GM12878 (cell line): ENCODE data around the gene CIROP. TPM values are rescaled to one million over a fixed set of nuclear protein-coding genes. Genes with fewer than 3 reads are reported as not detected.

Source experiments
- ESRRA ChIP-seq: IDR thresholded peaks from 2 replicates; pipeline ENCODE4 v1.6.1; 2012; ENCODE audit warnings: mild to moderate bottlenecking, low read length, improper control_type of control experiment
- LARP7 ChIP-seq: fragments of 450-650 bp; IDR thresholded peaks from 2 replicates; pipeline ENCODE4 v1.6.1; 2017; ENCODE audit warnings: mild to moderate bottlenecking
- RAD21 ChIP-seq: IDR thresholded peaks from 2 replicates; pipeline ENCODE4 v1.6.1; 2011; ENCODE audit warnings: mild to moderate bottlenecking, low read depth, low read length, moderate library complexity; ENCODE audit not compliant: insufficient read depth
- SP1 ChIP-seq: IDR thresholded peaks from one replicate; pipeline ENCODE4 v1.6.1; 2011; ENCODE audit warnings: low read depth, low read length
- polyA plus RNA-seq, 11 experiments: library from polyadenylated mRNA; depleted of rRNA in 4 of 11; unstranded in 6 of 11; stranded (reverse) in 5 of 11; fragments of >200 nt; fragmentation: Nextera tagmentation in 4 of 11; fragmentation: Illumina TruSeq in 1 of 11; extraction: Ambion mirVana in 4 of 11; extraction: Trizol in 1 of 11; gene quantifications; 1 replicate in 1 of 11; 2 replicates in 10 of 11; pipeline versions ENCODE4 v1.2.1 to v1.2.3, GENCODE V29; 2011 to 2016; ENCODE audit warnings: inconsistent platforms in 2 of 11, missing spikeins in 2 of 11, low read depth in 1 of 11
- total RNA-seq, 4 experiments: library from RNA; depleted of rRNA in 3 of 4; stranded (reverse); fragments of >200 nt in 3 of 4; fragmentation: Illumina TruSeq in 1 of 4; extraction: Trizol in 1 of 4; gene quantifications; 2 replicates each; pipeline versions ENCODE4 v1.2.1 to v1.2.3, GENCODE V29; 2013 to 2021
- TF ChIP-seq, protein P1 (sequence below): fragments of 450-650 bp; IDR thresholded peaks from 2 replicates; pipeline ENCODE4 v1.6.1; 2017; ENCODE audit warnings: mild to moderate bottlenecking, moderate library complexity
- TF ChIP-seq, protein P2 (sequence below): IDR thresholded peaks from 2 replicates; pipeline ENCODE4 v1.6.1; 2011; ENCODE audit warnings: mild to moderate bottlenecking, low read depth, low read length, moderate library complexity; ENCODE audit not compliant: insufficient replicate concordance

The CIROP gene
- total and polyA plus RNA-seq, 10 of the 15 experiments (the other 5 are each of a cell fraction or from before 2014, with no cell fraction given), result not detected

DNA sequence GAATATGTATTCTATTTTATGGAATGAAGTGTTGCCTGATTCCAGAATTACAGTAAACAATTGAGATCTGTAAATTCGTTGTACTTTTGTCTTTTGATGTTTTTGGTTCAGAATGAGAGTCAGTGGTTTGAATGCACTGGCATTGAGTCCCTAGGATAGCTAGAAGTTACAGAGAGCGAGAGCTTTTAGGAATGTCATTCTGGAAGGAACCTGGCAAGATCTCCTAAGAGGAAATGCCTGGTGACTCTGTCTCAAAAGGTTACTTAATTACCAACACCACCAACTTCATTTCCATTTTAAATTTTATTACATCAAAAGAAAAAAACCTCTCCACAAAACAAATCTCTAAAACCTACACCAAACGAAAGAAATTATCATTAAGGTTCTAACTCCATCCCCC lies 20.2 kb upstream of the CIROP start (continued):
- TF ChIP-seq, protein P1, sequence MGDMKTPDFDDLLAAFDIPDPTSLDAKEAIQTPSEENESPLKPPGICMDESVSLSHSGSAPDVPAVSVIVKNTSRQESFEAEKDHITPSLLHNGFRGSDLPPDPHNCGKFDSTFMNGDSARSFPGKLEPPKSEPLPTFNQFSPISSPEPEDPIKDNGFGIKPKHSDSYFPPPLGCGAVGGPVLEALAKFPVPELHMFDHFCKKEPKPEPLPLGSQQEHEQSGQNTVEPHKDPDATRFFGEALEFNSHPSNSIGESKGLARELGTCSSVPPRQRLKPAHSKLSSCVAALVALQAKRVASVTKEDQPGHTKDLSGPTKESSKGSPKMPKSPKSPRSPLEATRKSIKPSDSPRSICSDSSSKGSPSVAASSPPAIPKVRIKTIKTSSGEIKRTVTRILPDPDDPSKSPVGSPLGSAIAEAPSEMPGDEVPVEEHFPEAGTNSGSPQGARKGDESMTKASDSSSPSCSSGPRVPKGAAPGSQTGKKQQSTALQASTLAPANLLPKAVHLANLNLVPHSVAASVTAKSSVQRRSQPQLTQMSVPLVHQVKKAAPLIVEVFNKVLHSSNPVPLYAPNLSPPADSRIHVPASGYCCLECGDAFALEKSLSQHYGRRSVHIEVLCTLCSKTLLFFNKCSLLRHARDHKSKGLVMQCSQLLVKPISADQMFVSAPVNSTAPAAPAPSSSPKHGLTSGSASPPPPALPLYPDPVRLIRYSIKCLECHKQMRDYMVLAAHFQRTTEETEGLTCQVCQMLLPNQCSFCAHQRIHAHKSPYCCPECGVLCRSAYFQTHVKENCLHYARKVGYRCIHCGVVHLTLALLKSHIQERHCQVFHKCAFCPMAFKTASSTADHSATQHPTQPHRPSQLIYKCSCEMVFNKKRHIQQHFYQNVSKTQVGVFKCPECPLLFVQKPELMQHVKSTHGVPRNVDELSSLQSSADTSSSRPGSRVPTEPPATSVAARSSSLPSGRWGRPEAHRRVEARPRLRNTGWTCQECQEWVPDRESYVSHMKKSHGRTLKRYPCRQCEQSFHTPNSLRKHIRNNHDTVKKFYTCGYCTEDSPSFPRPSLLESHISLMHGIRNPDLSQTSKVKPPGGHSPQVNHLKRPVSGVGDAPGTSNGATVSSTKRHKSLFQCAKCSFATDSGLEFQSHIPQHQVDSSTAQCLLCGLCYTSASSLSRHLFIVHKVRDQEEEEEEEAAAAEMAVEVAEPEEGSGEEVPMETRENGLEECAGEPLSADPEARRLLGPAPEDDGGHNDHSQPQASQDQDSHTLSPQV, result no peak
- TF ChIP-seq LARP7 (no peak), SP1 (no peak), RAD21 (no peak), ESRRA (no peak)
- TF ChIP-seq, protein P2, sequence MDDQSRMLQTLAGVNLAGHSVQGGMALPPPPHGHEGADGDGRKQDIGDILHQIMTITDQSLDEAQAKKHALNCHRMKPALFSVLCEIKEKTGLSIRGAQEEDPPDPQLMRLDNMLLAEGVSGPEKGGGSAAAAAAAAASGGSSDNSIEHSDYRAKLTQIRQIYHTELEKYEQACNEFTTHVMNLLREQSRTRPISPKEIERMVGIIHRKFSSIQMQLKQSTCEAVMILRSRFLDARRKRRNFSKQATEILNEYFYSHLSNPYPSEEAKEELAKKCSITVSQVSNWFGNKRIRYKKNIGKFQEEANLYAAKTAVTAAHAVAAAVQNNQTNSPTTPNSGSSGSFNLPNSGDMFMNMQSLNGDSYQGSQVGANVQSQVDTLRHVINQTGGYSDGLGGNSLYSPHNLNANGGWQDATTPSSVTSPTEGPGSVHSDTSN, result no peak
